ENCODE results near the gene DOK7.

- TF ChIP-seq CTCF (IDR thresholded peaks at IDR 0.05; ENCODE audit: borderline replicate concordance, extremely low read depth, low read length, poor library complexity, severe bottlenecking): no peak
- TF ChIP-seq EZH2 (IDR thresholded peaks at IDR 0.05; ENCODE audit: borderline replicate concordance, low read depth, low read length, severe bottlenecking): no peak
Observed at GRCh38 chr4:3512719-3513118, 49.6 kb downstream of the DOK7 start.
